Endothelial cell of umbilical vein (primary cell): ENCODE results near the gene OR52D1. TPM values are rescaled to one million over a fixed set of nuclear protein-coding genes. Genes with fewer than 3 reads are reported as not detected.

Source experiments
- BruUV-seq: library from RNA; stranded (reverse); fragments of 400-500 nt; replicated peaks from 2 replicates; lab custom pipeline; 2021; lab: Mats Ljungman, UMichigan
- CTCF ChIA-PET: fragments of 300-600, 350-600 bp; sonication (Branson Sonifier 250); formaldehyde crosslinking; loops from one replicate; lab custom pipeline; 2021; ENCODE audit warnings: antibody characterized with exemption, inconsistent platforms; lab: Charles Lee
- POLR2A ChIA-PET: fragments of 300-600, 350-600 bp; sonication (Branson Sonifier 250); formaldehyde crosslinking; loops from one replicate; lab custom pipeline; 2021; ENCODE audit warnings: antibody characterized with exemption, inconsistent platforms; lab: Charles Lee
- DNase-seq: peaks from one replicate; pipeline ENCODE4 v3.0.0-alpha.2; 2011; ENCODE audit warnings: low read depth, low spot score
- FAIRE-seq: peaks from 2 replicates; lab custom pipeline; 2011; peaks lifted over from hg19 to GRCh38; lab: Jason Lieb, UNC
- H2AFZ ChIP-seq: 2 replicates; pipeline ENCODE4 v1.6.0; 2012; ENCODE audit warnings: low read depth, low read length, control low read depth, inconsistent platforms
- H3K27ac ChIP-seq: 2 replicates; pipeline ENCODE4 v1.5.1; 2011; ENCODE audit warnings: low read depth, mild to moderate bottlenecking, control low read depth, low read length, moderate library complexity; ENCODE audit not compliant: insufficient read depth
- H3K27me3 ChIP-seq, 2 experiments: 2 replicates each; pipeline versions ENCODE4 v1.6.0 to v1.6.1; 2011; ENCODE audit warnings: low read length in 2 of 2, mixed read lengths in 1 of 2; ENCODE audit not compliant: control insufficient read depth in 2 of 2, insufficient read depth in 2 of 2
- H3K36me3 ChIP-seq, 2 experiments: 2 replicates in 1 of 2; 3 replicates in 1 of 2; pipeline ENCODE4 v1.5.1; 2011; ENCODE audit warnings: low read length in 2 of 2, mild to moderate bottlenecking in 1 of 2, moderate library complexity in 1 of 2; ENCODE audit not compliant: control insufficient read depth in 2 of 2, insufficient read depth in 2 of 2; ENCODE audit errors: extremely low read depth in 1 of 2
- H3K4me1 ChIP-seq: 3 replicates; pipeline ENCODE4 v1.5.1; 2011; ENCODE audit warnings: mild to moderate bottlenecking, low read length; ENCODE audit not compliant: control insufficient read depth, insufficient read depth; ENCODE audit errors: extremely low read depth
- H3K4me2 ChIP-seq: 2 replicates; pipeline ENCODE4 v1.6.1; 2011; ENCODE audit warnings: low read length, control low read depth, mixed read lengths; ENCODE audit not compliant: insufficient read depth
- H3K4me3 ChIP-seq, 3 experiments: fragments of 200-600 bp in 1 of 3; sonication (generic), shearing (Covaris generic) in 1 of 3; replicated peaks in 1 of 3; 2 replicates each; pipeline ENCODE4 v1.5.1; 2011 to 2016; ENCODE audit warnings: control low read depth in 3 of 3, low read length in 3 of 3, mild to moderate bottlenecking in 2 of 3, inconsistent platforms in 1 of 3, low read depth in 1 of 3, moderate library complexity in 1 of 3; ENCODE audit not compliant: insufficient read depth in 1 of 3
- H3K79me2 ChIP-seq: 2 replicates; pipeline ENCODE4 v1.6.0; 2012; ENCODE audit warnings: low read length, inconsistent platforms; ENCODE audit not compliant: control insufficient read depth, insufficient read depth
- H3K9ac ChIP-seq: replicated peaks from 2 replicates; pipeline ENCODE3; 2011; ENCODE audit warnings: low read length, control low read depth; ENCODE audit not compliant: insufficient read depth; ENCODE audit errors: extremely low read depth
- H3K9me1 ChIP-seq: replicated peaks from 3 replicates; pipeline ENCODE4 v1.6.0; 2011; ENCODE audit warnings: mild to moderate bottlenecking, low read length; ENCODE audit not compliant: control insufficient read depth, insufficient read depth; ENCODE audit errors: extremely low read depth
- H3K9me3 ChIP-seq: replicated peaks from 2 replicates; pipeline ENCODE4 v1.5.1; 2012; ENCODE audit warnings: low read length, inconsistent platforms; ENCODE audit not compliant: control insufficient read depth, insufficient read depth
- H4K20me1 ChIP-seq: replicated peaks from 2 replicates; pipeline ENCODE3; 2011; ENCODE audit warnings: mild to moderate bottlenecking, low read length; ENCODE audit not compliant: control insufficient read depth, insufficient read depth; ENCODE audit errors: extremely low read depth
- CTCF ChIP-seq, 2 donors: IDR thresholded peaks; 1 replicate in 1 of 2; 2 replicates in 1 of 2; pipeline ENCODE4 v1.5.1; 2011; ENCODE audit warnings: low read length in 2 of 2, mild to moderate bottlenecking in 2 of 2, moderate library complexity in 2 of 2, control low read depth in 1 of 2, inconsistent platforms in 1 of 2, low read depth in 1 of 2; ENCODE audit not compliant: insufficient read depth in 1 of 2; ENCODE audit errors: extremely low read depth in 1 of 2
- EZH2 ChIP-seq: IDR thresholded peaks from 2 replicates; pipeline ENCODE4 v1.6.1; 2012; ENCODE audit warnings: borderline replicate concordance, low read depth, mild to moderate bottlenecking, moderate library complexity, low read length, inconsistent platforms; ENCODE audit not compliant: severe bottlenecking
- FOS ChIP-seq: IDR thresholded peaks from 2 replicates; pipeline ENCODE4 v1.6.1; 2011; ENCODE audit warnings: mild to moderate bottlenecking, low read length, moderate library complexity, borderline replicate concordance; ENCODE audit not compliant: insufficient read depth
- GATA2 ChIP-seq: IDR thresholded peaks from 2 replicates; pipeline ENCODE4 v1.7.0; 2011; ENCODE audit warnings: low read depth, mild to moderate bottlenecking, moderate library complexity, mixed read lengths, low read length; ENCODE audit not compliant: insufficient read length, insufficient read depth
- JUN ChIP-seq: IDR thresholded peaks from 2 replicates; pipeline ENCODE4 v1.6.1; 2011; ENCODE audit warnings: borderline replicate concordance, low read depth; ENCODE audit not compliant: insufficient read length, insufficient read depth
- MAX ChIP-seq: IDR thresholded peaks from 2 replicates; pipeline ENCODE4 v1.6.1; 2011; ENCODE audit not compliant: insufficient read depth, insufficient read length
- MYC ChIP-seq: IDR thresholded peaks from one replicate; pipeline ENCODE4 v1.6.1; 2011; ENCODE audit warnings: mild to moderate bottlenecking, low read depth, low read length
- POLR2A ChIP-seq: IDR thresholded peaks from 2 replicates; pipeline ENCODE4 v1.6.1; 2012; ENCODE audit warnings: low read depth, mild to moderate bottlenecking, control low read depth, low read length
- POLR2AphosphoS5 ChIP-seq: IDR thresholded peaks from 2 replicates; pipeline ENCODE4 v1.6.1; 2012; ENCODE audit warnings: low read depth, mild to moderate bottlenecking, control low read depth, low read length, moderate library complexity; ENCODE audit not compliant: insufficient read depth
- dilution Hi-C: fragments of 300-500 bp; cut with MboI; formaldehyde crosslinking; loops from one replicate; pipeline ENCODE4 v1.15.0; 2019; ENCODE audit warnings: low sequenced_read_pairs; ENCODE audit not compliant: extremely low pct_ligation_motif_present
- intact Hi-C: fragments of 100-400 bp; cut with micrococcal nuclease; formaldehyde crosslinking; loops from one replicate; pipeline ENCODE4 v1.10.0; 2022
- polyA plus RNA-seq, 4 experiments: library from polyadenylated mRNA; depleted of rRNA in 3 of 4; stranded (reverse) in 3 of 4; unstranded in 1 of 4; fragments of >200 nt; gene quantifications; 2 replicates each; pipeline versions ENCODE4 v1.2.1 to v1.2.3, GENCODE V29; 2011 to 2012; ENCODE audit warnings: missing spikeins in 1 of 4
- total RNA-seq: library from RNA; stranded (reverse); gene quantifications from 2 replicates; pipeline ENCODE4 v1.2.3, GENCODE V29; 2021

Gene OR52D1
- total and polyA plus RNA-seq, 2 donors (not counting 3 experiments of a cell fraction or from before 2014, with no cell fraction given), result not detected

GRCh38 chr11:5516599-5516998, 28.1 kb downstream of the OR52D1 start, which contains the start of gene UBQLNL:
UBQLNL (minus strand) TSS chr11:5516699; CDS start chr11:5516441, 258 bp downstream.
- Histone ChIP-seq H3K79me2 (no peaks in the 10 kb centered on the region), H3K27me3 (no peaks in the 10 kb centered on the region), H3K27ac (no peak within 1 kb of the TSS), H3K4me3 (no peak within 1 kb of the TSS), H3K36me3 (no peaks in the 10 kb centered on the region), H4K20me1 (no peaks in the 10 kb centered on the region), H3K9ac (no peak within 1 kb of the TSS), H3K4me1 (no peaks in the 10 kb centered on the region), H3K9me3 (no peaks in the 10 kb centered on the region), H2AFZ (no peak within 1 kb of the TSS), H3K4me2 (no peak within 1 kb of the TSS), H3K9me1 (no peaks in the 10 kb centered on the region)
- no TSS peak for BruUV-seq
- no peak for TF ChIP-seq MYC
- no peak for TF ChIP-seq MAX
- TF ChIP-seq POLR2AphosphoS5, result no peak
- TF ChIP-seq EZH2, result no peak
- no peak for TF ChIP-seq JUN
- TF ChIP-seq GATA2, result no peak
- no peak for TF ChIP-seq POLR2A
- TF ChIP-seq CTCF (IDR thresholded peaks at IDR 0.05; ENCODE audit: extremely low read depth in 1 of 2, insufficient read depth in 1 of 2, low read depth in 1 of 2, low read length in 2 of 2), result no peak
- no peak for TF ChIP-seq FOS
- intact Hi-C loops (no loop called here), dilution Hi-C loops (no loop called here)
- no peak for DNase-seq
- FAIRE-seq, result no peak
- ChIA-PET POLR2A (no interaction called here), CTCF (interaction anchor here (1.3 kb wide), 1 partner anchor 10 kb away, joined by 3 read pairs; no protein-coding TSS in a partner anchor)
